Smooth muscle cell (in vitro differentiated cells): ENCODE results near the gene SEC62. TPM values are rescaled to one million over a fixed set of nuclear protein-coding genes. Genes with fewer than 3 reads are reported as not detected.

Experiments
- DNase-seq: peaks from one replicate; lab custom pipeline; 2025; ENCODE audit not compliant: unreplicated experiment; lab: John Stamatoyannopoulos, UW
- H2AFZ ChIP-seq: fragments of 200-600 bp; sonication (generic); 2 replicates; pipeline ENCODE4 v1.6.0; 2016; ENCODE audit warnings: antibody characterized with exemption, low read depth, mild to moderate bottlenecking
- H3F3A ChIP-seq: fragments of 200-600 bp; sonication (generic); 2 replicates; pipeline ENCODE4 v1.6.0; 2017; ENCODE audit warnings: antibody characterized with exemption, low read depth
- H3K27ac ChIP-seq: fragments of 200-600 bp; sonication (generic); 2 replicates; pipeline ENCODE4 v1.5.1; 2016; ENCODE audit warnings: low read depth, mild to moderate bottlenecking
- H3K27me3 ChIP-seq: fragments of 200-600 bp; sonication (generic); 2 replicates; pipeline ENCODE4 v1.6.1; 2016; ENCODE audit warnings: low read depth, mild to moderate bottlenecking
- H3K36me3 ChIP-seq: fragments of 200-600 bp; sonication (generic); 2 replicates; pipeline ENCODE4 v1.5.1; 2016; ENCODE audit warnings: low read depth
- H3K4me1 ChIP-seq: fragments of 200-600 bp; sonication (generic); 2 replicates; pipeline ENCODE4 v1.5.1; 2016; ENCODE audit warnings: low read depth
- H3K4me2 ChIP-seq: fragments of 200-600 bp; sonication (generic); 2 replicates; pipeline ENCODE4 v1.6.0; 2016; ENCODE audit warnings: mild to moderate bottlenecking
- H3K4me3 ChIP-seq: fragments of 200-600 bp; sonication (generic); 2 replicates; pipeline ENCODE4 v1.5.1; 2016; ENCODE audit warnings: mild to moderate bottlenecking
- H3K79me2 ChIP-seq: fragments of 200-600 bp; sonication (generic); 2 replicates; pipeline ENCODE4 v1.6.0; 2016; ENCODE audit warnings: low read depth, mild to moderate bottlenecking
- H3K9ac ChIP-seq: fragments of 200-600 bp; sonication (generic); 2 replicates; pipeline ENCODE4 v1.6.0; 2016; ENCODE audit warnings: low read depth
- H3K9me3 ChIP-seq: fragments of 200-600 bp; sonication (generic); replicated peaks from 2 replicates; pipeline ENCODE4 v1.5.1; 2016; ENCODE audit warnings: low read depth
- H4K20me1 ChIP-seq: fragments of 200-600 bp; sonication (generic); 2 replicates; pipeline ENCODE4 v1.6.0; 2016; ENCODE audit warnings: low read depth
- WGBS: methylation state at CpG from one replicate; pipeline ENCODE4 v1.1.7; 2016; ENCODE audit warnings: low lambda C conversion rate; 5-methylcytosine and 5-hydroxymethylcytosine counted together
- polyA plus RNA-seq: library from polyadenylated mRNA; unstranded; fragments of >200 nt; fragmentation: Nextera tagmentation; extraction: Ambion mirVana; gene quantifications from 2 replicates; pipeline ENCODE4 v1.2.1, GENCODE V29; 2016
- total RNA-seq: library from RNA; depleted of rRNA; stranded (reverse); fragments of >200 nt; gene quantifications from 2 replicates; pipeline ENCODE4 v1.2.3, GENCODE V29; 2014
- TF ChIP-seq, protein P1 (sequence below): fragments of 200-600 bp; sonication (generic); IDR thresholded peaks from 2 replicates; pipeline ENCODE4 v1.5.1; 2017; ENCODE audit warnings: borderline replicate concordance, mild to moderate bottlenecking, antibody characterized with exemption; ENCODE audit not compliant: insufficient read depth, poor library complexity, severe bottlenecking

The SEC62 gene
- total and polyA plus RNA-seq, 2 experiments from 2014 or later = 41.0 to 125 TPM

DNA sequence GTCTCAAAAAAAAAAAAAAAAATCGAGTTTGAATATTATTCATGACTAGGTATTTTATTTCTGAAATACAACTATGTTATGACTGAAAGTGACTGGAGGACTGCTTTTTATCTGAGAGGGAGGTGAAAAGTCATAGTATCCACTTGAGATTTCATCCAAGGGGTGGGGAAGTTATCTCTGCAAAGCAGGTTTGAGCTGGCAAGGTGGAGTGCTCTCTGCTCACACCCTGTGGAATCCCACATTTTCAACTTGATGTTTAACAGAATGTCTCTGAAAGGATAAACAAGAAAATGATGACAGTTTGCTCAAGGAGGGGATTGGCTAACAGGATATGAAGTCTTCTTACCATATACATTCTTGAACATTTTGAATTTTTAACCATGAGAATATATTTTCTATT lies 27.3 kb upstream of the SEC62 start:
- Histone ChIP-seq H3K4me2 (no peak overlapping the region), H3K27ac (no peak overlapping the region), H3K4me1 (no peaks in the 10 kb centered on the region), H4K20me1 (no peaks in the 10 kb centered on the region), H3K9me3 (no peaks in the 10 kb centered on the region), H3F3A (no peaks in the 10 kb centered on the region), H3K4me3 (no peak overlapping the region), H3K79me2 (no peaks in the 10 kb centered on the region), H3K27me3 (peaks cover 17% of the 10 kb centered on the region), H3K9ac (no peak overlapping the region), H3K36me3 (no peaks in the 10 kb centered on the region), H2AFZ (no peak overlapping the region)
- DNase-seq = no peak
- WGBS = 53% methylated on average over 1 of the region's 1 CpG
- TF ChIP-seq, protein P1, sequence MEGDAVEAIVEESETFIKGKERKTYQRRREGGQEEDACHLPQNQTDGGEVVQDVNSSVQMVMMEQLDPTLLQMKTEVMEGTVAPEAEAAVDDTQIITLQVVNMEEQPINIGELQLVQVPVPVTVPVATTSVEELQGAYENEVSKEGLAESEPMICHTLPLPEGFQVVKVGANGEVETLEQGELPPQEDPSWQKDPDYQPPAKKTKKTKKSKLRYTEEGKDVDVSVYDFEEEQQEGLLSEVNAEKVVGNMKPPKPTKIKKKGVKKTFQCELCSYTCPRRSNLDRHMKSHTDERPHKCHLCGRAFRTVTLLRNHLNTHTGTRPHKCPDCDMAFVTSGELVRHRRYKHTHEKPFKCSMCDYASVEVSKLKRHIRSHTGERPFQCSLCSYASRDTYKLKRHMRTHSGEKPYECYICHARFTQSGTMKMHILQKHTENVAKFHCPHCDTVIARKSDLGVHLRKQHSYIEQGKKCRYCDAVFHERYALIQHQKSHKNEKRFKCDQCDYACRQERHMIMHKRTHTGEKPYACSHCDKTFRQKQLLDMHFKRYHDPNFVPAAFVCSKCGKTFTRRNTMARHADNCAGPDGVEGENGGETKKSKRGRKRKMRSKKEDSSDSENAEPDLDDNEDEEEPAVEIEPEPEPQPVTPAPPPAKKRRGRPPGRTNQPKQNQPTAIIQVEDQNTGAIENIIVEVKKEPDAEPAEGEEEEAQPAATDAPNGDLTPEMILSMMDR = no peak

DNA sequence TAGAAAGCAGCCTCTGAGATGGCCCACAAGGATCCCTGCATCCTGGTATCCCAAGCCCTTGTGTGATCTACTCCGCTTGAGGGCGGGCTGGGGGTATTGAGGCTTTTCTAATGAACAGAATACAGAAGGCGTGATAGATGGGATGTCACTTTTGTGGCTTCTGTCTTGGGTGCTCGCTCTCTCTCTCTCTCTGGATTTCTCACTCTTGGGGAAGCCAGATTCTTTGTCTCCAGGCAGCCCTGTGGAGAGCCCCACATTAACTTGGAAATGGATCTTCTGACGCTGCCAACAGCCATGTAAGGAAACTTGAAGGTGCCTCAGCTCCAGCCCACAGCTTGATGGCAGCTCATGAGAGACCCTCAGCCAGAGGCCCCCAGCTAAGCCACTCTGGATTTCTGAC lies 26.9 kb upstream of the SEC62 start:
- 86% methylated on average over 5 of the region's 5 CpGs for WGBS
- H3K4me1 ChIP-seq = no peaks in the 10 kb centered on the region
- TF ChIP-seq, protein P1 = no peak
- H2AFZ ChIP-seq = no peak overlapping the region
- no peak overlapping the region for H3K27ac ChIP-seq
- H3K27me3 ChIP-seq = peaks cover 14% of the 10 kb centered on the region
- no peaks in the 10 kb centered on the region for H3K79me2 ChIP-seq
- no peaks in the 10 kb centered on the region for H3K36me3 ChIP-seq
- no peak overlapping the region for H3K9ac ChIP-seq
- H3K4me2 ChIP-seq = no peak overlapping the region
- no peak for DNase-seq
- no peaks in the 10 kb centered on the region for H3F3A ChIP-seq
- no peaks in the 10 kb centered on the region for H3K9me3 ChIP-seq
- H4K20me1 ChIP-seq = no peaks in the 10 kb centered on the region
- H3K4me3 ChIP-seq = no peak overlapping the region

DNA sequence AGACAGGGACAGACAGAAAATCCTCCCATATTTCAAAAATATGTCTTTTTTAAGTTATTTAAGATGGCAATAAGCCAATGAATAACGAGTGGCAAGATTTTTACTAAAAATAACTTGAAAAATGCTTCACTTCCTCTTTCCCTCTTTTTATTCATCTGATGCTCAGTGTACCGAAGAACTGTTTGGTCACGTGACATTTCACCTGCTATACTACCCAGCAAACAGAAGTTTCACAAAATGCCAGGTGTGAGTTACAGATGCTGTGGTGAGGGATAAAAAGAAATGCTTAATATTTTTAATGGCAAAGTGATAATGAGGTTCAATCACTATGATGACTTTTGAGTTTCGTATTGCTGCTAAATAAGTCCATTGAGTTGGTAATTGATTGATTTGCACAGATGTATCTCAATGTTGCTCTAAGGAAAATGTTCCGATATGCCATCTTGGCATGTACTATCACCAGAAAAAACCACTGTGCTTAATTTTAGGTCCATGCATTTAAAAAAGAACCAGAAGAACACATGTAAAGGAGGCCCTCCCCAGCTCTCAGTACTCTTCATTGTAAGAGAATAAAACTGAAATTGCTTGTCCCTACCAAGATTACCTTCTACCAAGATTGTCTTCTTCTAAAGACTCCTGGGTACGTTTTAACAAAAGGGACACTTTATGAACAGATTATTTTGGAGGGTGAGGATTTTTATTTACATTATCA lies 26.0 kb upstream of the SEC62 start:
- Histone ChIP-seq H3K27ac (no peak overlapping the region), H2AFZ (no peak overlapping the region), H3K4me3 (no peak overlapping the region), H3K79me2 (no peaks in the 10 kb centered on the region), H4K20me1 (no peaks in the 10 kb centered on the region), H3K4me1 (no peaks in the 10 kb centered on the region), H3K9ac (no peak overlapping the region), H3K27me3 (peaks cover 6% of the 10 kb centered on the region), H3F3A (no peaks in the 10 kb centered on the region), H3K4me2 (no peak overlapping the region), H3K36me3 (no peaks in the 10 kb centered on the region), H3K9me3 (no peaks in the 10 kb centered on the region)
- no peak for DNase-seq
- TF ChIP-seq, protein P1 = no peak
- WGBS = 84% methylated on average over 6 of the region's 6 CpGs

DNA sequence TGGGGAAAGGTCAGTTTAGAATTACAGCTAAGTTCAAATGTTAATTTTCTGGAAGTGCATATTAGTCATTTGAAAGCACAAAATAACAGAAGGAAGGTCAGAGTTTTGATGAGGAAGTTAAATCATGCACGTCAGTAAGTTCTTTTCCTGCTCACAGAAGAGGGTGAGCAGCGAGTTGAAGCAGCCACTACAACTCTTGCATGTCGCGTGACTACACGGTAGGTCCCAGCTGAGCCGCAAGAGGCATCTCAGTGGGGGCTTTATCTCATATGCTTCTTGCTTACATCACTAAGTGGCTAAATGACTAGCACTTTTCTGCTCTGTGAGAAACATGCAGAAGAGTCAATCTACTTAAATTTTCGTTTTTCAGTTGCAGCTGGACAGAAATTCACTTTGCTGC lies 21.3 kb upstream of the SEC62 start:
- Histone ChIP-seq H3K4me3 (no peak overlapping the region), H3K9ac (no peak overlapping the region), H3K4me1 (no peaks in the 10 kb centered on the region), H4K20me1 (no peaks in the 10 kb centered on the region), H3K27ac (no peak overlapping the region), H2AFZ (no peak overlapping the region), H3F3A (peaks cover 4% of the 10 kb centered on the region), H3K79me2 (no peaks in the 10 kb centered on the region), H3K9me3 (no peaks in the 10 kb centered on the region), H3K27me3 (no peaks in the 10 kb centered on the region), H3K36me3 (no peaks in the 10 kb centered on the region), H3K4me2 (no peak overlapping the region)
- DNase-seq = no peak
- WGBS = 74% methylated on average over 7 of the region's 7 CpGs
- TF ChIP-seq, protein P1 = no peak
